ENCODE results near the gene PDK3.

The PDK3 gene

GRCh38 chrX:24464836-24465531 lies at the start of gene PDK3:
Gene PDK3 (plus strand): TSS chrX:24465286. CDS start chrX:24465456, 170 bp downstream.
- H3K9me3 ChIP-seq, result no peaks in the 10 kb centered on the region
- H3K27ac ChIP-seq, result peak within 1 kb of the TSS; percentile 73
- peak within 1 kb of the TSS; percentile 81 for H3K4me3 ChIP-seq
- no peak for TF ChIP-seq Cebpa-rat (IDR thresholded peaks at IDR 0.05)
- peaks cover 26% of the 10 kb centered on the region for H3K4me1 ChIP-seq
- no peaks in the 10 kb centered on the region; the same call in 1 of the 2 replicates for H3K27me3 ChIP-seq
- H3K36me3 ChIP-seq, result no peaks in the 10 kb centered on the region
- H3K4me2 ChIP-seq, result peak within 1 kb of the TSS; percentile 77
- H4K20me1 ChIP-seq, result 0 out of 2 replicates have a peak, but pooled peaks cover 16% of the 10 kb centered on the region
- peak within 1 kb of the TSS; percentile 81 for H3K9ac ChIP-seq

GRCh38 chrX:24415921-24416320 lies 49.2 kb upstream of the PDK3 start:
- no peaks in the 10 kb centered on the region for H3K36me3 ChIP-seq
- H3K27me3 ChIP-seq, result no peaks in the 10 kb centered on the region
- no peak overlapping the region for H3K27ac ChIP-seq
- no peak overlapping the region for H3K4me3 ChIP-seq
- no peak overlapping the region for H3K4me2 ChIP-seq
- H3K4me1 ChIP-seq, result no peaks in the 10 kb centered on the region
- peaks cover 6% of the 10 kb centered on the region; the same call in 1 of the 2 replicates for H3K9me3 ChIP-seq
- no peak for TF ChIP-seq Cebpa-rat (IDR thresholded peaks at IDR 0.05)
- H3K9ac ChIP-seq, result no peak overlapping the region
- H4K20me1 ChIP-seq, result no peaks in the 10 kb centered on the region

- Histone ChIP-seq H3K9ac (no peak overlapping the region), H3K4me1 (0 out of 2 replicates have a peak, but pooled peaks cover 6% of the 10 kb centered on the region), H3K36me3 (no peaks in the 10 kb centered on the region), H3K4me3 (no peak overlapping the region), H3K4me2 (no peak overlapping the region), H3K27me3 (no peaks in the 10 kb centered on the region), H4K20me1 (no peaks in the 10 kb centered on the region), H3K9me3 (peaks cover under 1% of the 10 kb centered on the region; the same call in 1 of the 2 replicates), H3K27ac (no peak overlapping the region)
- no peak for TF ChIP-seq Cebpa-rat (IDR thresholded peaks at IDR 0.05)
Measured at GRCh38 chrX:24423960-24424359, 41.1 kb upstream of the PDK3 start.

- TF ChIP-seq Cebpa-rat (IDR thresholded peaks at IDR 0.05), result no peak
- Histone ChIP-seq H3K9me3 (no peaks in the 10 kb centered on the region), H3K4me1 (0 out of 2 replicates have a peak, but pooled peaks cover 6% of the 10 kb centered on the region), H3K36me3 (no peaks in the 10 kb centered on the region), H3K4me3 (no peak overlapping the region), H3K27ac (no peak overlapping the region), H3K27me3 (no peaks in the 10 kb centered on the region), H3K9ac (no peak overlapping the region), H4K20me1 (no peaks in the 10 kb centered on the region), H3K4me2 (no peak overlapping the region)
Measured at GRCh38 chrX:24424948-24425347, 40.1 kb upstream of the PDK3 start.

GRCh38 chrX:24425806-24426205 lies 39.3 kb upstream of the PDK3 start:
- Histone ChIP-seq H3K27ac (no peak overlapping the region), H3K27me3 (no peaks in the 10 kb centered on the region), H3K4me3 (no peak overlapping the region), H3K4me2 (no peak overlapping the region), H3K4me1 (0 out of 2 replicates have a peak, but pooled peaks cover 6% of the 10 kb centered on the region), H3K36me3 (no peaks in the 10 kb centered on the region), H3K9me3 (no peaks in the 10 kb centered on the region), H3K9ac (no peak overlapping the region), H4K20me1 (no peaks in the 10 kb centered on the region)
- no peak for TF ChIP-seq Cebpa-rat (IDR thresholded peaks at IDR 0.05)

- TF ChIP-seq Cebpa-rat (IDR thresholded peaks at IDR 0.05), result no peak
- Histone ChIP-seq H3K9ac (no peak overlapping the region), H3K4me2 (no peak overlapping the region), H4K20me1 (no peaks in the 10 kb centered on the region), H3K27me3 (no peaks in the 10 kb centered on the region), H3K36me3 (no peaks in the 10 kb centered on the region), H3K4me3 (no peak overlapping the region), H3K27ac (no peak overlapping the region), H3K4me1 (0 out of 2 replicates have a peak, but pooled peaks cover 6% of the 10 kb centered on the region), H3K9me3 (no peaks in the 10 kb centered on the region)
Measured at GRCh38 chrX:24426340-24426913, 38.7 kb upstream of the PDK3 start.

GRCh38 chrX:24426921-24427746 lies 38.0 kb upstream of the PDK3 start:
- Histone ChIP-seq H3K9ac (no peak overlapping the region), H3K27me3 (no peaks in the 10 kb centered on the region), H3K4me3 (no peak overlapping the region), H3K9me3 (no peaks in the 10 kb centered on the region), H3K4me1 (0 out of 2 replicates have a peak, but pooled peaks cover 6% of the 10 kb centered on the region), H3K36me3 (no peaks in the 10 kb centered on the region), H3K27ac (no peak overlapping the region), H4K20me1 (no peaks in the 10 kb centered on the region), H3K4me2 (no peak overlapping the region)
- no peak for TF ChIP-seq Cebpa-rat (IDR thresholded peaks at IDR 0.05)

GRCh38 chrX:24427747-24428019 lies 37.4 kb upstream of the PDK3 start:
- TF ChIP-seq Cebpa-rat (IDR thresholded peaks at IDR 0.05), result no peak
- Histone ChIP-seq H3K4me1 (0 out of 2 replicates have a peak, but pooled peaks cover 6% of the 10 kb centered on the region), H3K27ac (no peak overlapping the region), H3K36me3 (no peaks in the 10 kb centered on the region), H3K9ac (no peak overlapping the region), H3K4me2 (no peak overlapping the region), H3K9me3 (no peaks in the 10 kb centered on the region), H3K4me3 (no peak overlapping the region), H4K20me1 (no peaks in the 10 kb centered on the region), H3K27me3 (no peaks in the 10 kb centered on the region)

- H3K36me3 ChIP-seq, result no peaks in the 10 kb centered on the region
- H3K27ac ChIP-seq, result no peak overlapping the region
- peak overlapping the region; percentile 24; the same call in 1 of the 2 replicates for H3K4me2 ChIP-seq
- TF ChIP-seq Cebpa-rat (IDR thresholded peaks at IDR 0.05), result no peak
- no peaks in the 10 kb centered on the region for H4K20me1 ChIP-seq
- no peaks in the 10 kb centered on the region for H3K9me3 ChIP-seq
- H3K4me1 ChIP-seq, result 0 out of 2 replicates have a peak, but pooled peaks cover 6% of the 10 kb centered on the region
- H3K4me3 ChIP-seq, result no peak overlapping the region
- no peak overlapping the region for H3K9ac ChIP-seq
- no peaks in the 10 kb centered on the region for H3K27me3 ChIP-seq
Measured at GRCh38 chrX:24428516-24428915, 36.6 kb upstream of the PDK3 start.

- H3K4me3 ChIP-seq, result no peak overlapping the region
- no peaks in the 10 kb centered on the region for H4K20me1 ChIP-seq
- no peaks in the 10 kb centered on the region for H3K4me1 ChIP-seq
- no peaks in the 10 kb centered on the region for H3K27me3 ChIP-seq
- no peak overlapping the region for H3K4me2 ChIP-seq
- no peak overlapping the region for H3K27ac ChIP-seq
- no peaks in the 10 kb centered on the region for H3K36me3 ChIP-seq
- no peak overlapping the region for H3K9ac ChIP-seq
- no peaks in the 10 kb centered on the region for H3K9me3 ChIP-seq
- no peak for TF ChIP-seq Cebpa-rat (IDR thresholded peaks at IDR 0.05)
Measured at GRCh38 chrX:24435060-24435459, 30.0 kb upstream of the PDK3 start.
